ENCODE results near the gene C14orf93. TPM values are rescaled to one million over a fixed set of nuclear protein-coding genes. Genes with fewer than 3 reads are reported as not detected.

Gene C14orf93
- total and polyA plus RNA-seq, 2 donors (not counting 1 experiment from before 2014, with no cell fraction given), result 4.8 to 13.0 TPM

GRCh38 chr14:23056145-23056955 is 46.4 kb upstream of the C14orf93 start:
- H3K9me3 ChIP-seq (ENCODE audit: control insufficient read depth, insufficient read depth, low read depth, low read length), result no peaks in the 10 kb centered on the region
- H3K4me3 ChIP-seq (replicated peaks in 1 of 4; ENCODE audit: control extremely low read depth in 1 of 4, insufficient read depth in 1 of 4, low read depth in 3 of 4, low read length in 4 of 4), result peak overlapping the region; percentile 53 to 63 (median 56)
- H3K27me3 ChIP-seq (ENCODE audit: control insufficient read depth, insufficient read depth, low read length), result no peaks in the 10 kb centered on the region
- peaks cover 16% of the 10 kb centered on the region for H3K4me1 ChIP-seq (ENCODE audit: control insufficient read depth, extremely low read depth, insufficient read depth, low read length)
- H3K27ac ChIP-seq (ENCODE audit: insufficient read depth, low read length), result peak overlapping the region; percentile 8
- DNase-seq (ENCODE audit: low read depth in 2 of 2), result peak; percentile 53
- H3K9ac ChIP-seq (ENCODE audit: insufficient read depth, low read length), result peak overlapping the region; percentile 37
- H2AFZ ChIP-seq (ENCODE audit: low read length), result no peak overlapping the region
- H3K36me3 ChIP-seq (ENCODE audit: control insufficient read depth, insufficient read depth, low read length), result peaks cover 22% of the 10 kb centered on the region
- H4K20me1 ChIP-seq (ENCODE audit: control insufficient read depth, extremely low read depth, insufficient read depth, low read length), result no peaks in the 10 kb centered on the region
- peak overlapping the region; percentile 87 for H3K4me2 ChIP-seq (ENCODE audit: extremely low read depth, insufficient read depth, low read length)
- TF ChIP-seq EZH2 (IDR thresholded peaks at IDR 0.05; ENCODE audit: low read length, missing control alignments) (no peak), CTCF (conservative IDR thresholded peaks at IDR 0.05 in 1 of 2, IDR thresholded peaks at IDR 0.05 in 1 of 2; ENCODE audit: low read depth in 1 of 2, low read length in 2 of 2) (peak; percentile 74 to 83)
- peaks cover 6% of the 10 kb centered on the region for H3K79me2 ChIP-seq (ENCODE audit: control insufficient read depth, insufficient read depth, low read length)

GRCh38 chr14:23055621-23056144 is 45.7 kb upstream of the C14orf93 start:
- Histone ChIP-seq H3K9ac (ENCODE audit: insufficient read depth, low read length) (no peak overlapping the region), H3K27me3 (ENCODE audit: control insufficient read depth, insufficient read depth, low read length) (no peaks in the 10 kb centered on the region), H3K9me3 (ENCODE audit: control insufficient read depth, insufficient read depth, low read depth, low read length) (no peaks in the 10 kb centered on the region), H3K4me2 (ENCODE audit: extremely low read depth, insufficient read depth, low read length) (peak overlapping the region; percentile 13), H4K20me1 (ENCODE audit: control insufficient read depth, extremely low read depth, insufficient read depth, low read length) (no peaks in the 10 kb centered on the region), H3K36me3 (ENCODE audit: control insufficient read depth, insufficient read depth, low read length) (peaks cover 16% of the 10 kb centered on the region), H3K27ac (ENCODE audit: insufficient read depth, low read length) (no peak overlapping the region), H3K4me1 (ENCODE audit: control insufficient read depth, extremely low read depth, insufficient read depth, low read length) (peaks cover 11% of the 10 kb centered on the region), H2AFZ (ENCODE audit: low read length) (no peak overlapping the region), H3K79me2 (ENCODE audit: control insufficient read depth, insufficient read depth, low read length) (peaks cover 1% of the 10 kb centered on the region), H3K4me3 (replicated peaks in 1 of 4; ENCODE audit: control extremely low read depth in 1 of 4, insufficient read depth in 1 of 4, low read depth in 3 of 4, low read length in 4 of 4) (no peak overlapping the region)
- TF ChIP-seq CTCF (conservative IDR thresholded peaks at IDR 0.05 in 1 of 2, IDR thresholded peaks at IDR 0.05 in 1 of 2; ENCODE audit: low read depth in 1 of 2, low read length in 2 of 2), result no peak
- no peak for TF ChIP-seq EZH2 (IDR thresholded peaks at IDR 0.05; ENCODE audit: low read length, missing control alignments)
- DNase-seq (ENCODE audit: low read depth in 2 of 2), result peak; percentile 30 to 34

- no peak overlapping the region for H3K4me3 ChIP-seq (replicated peaks in 1 of 4; ENCODE audit: control extremely low read depth in 1 of 4, insufficient read depth in 1 of 4, low read depth in 3 of 4, low read length in 4 of 4)
- no peak overlapping the region for H3K4me2 ChIP-seq (ENCODE audit: extremely low read depth, insufficient read depth, low read length)
- H3K36me3 ChIP-seq (ENCODE audit: control insufficient read depth, insufficient read depth, low read length), result peaks cover 14% of the 10 kb centered on the region
- TF ChIP-seq CTCF (conservative IDR thresholded peaks at IDR 0.05 in 1 of 2, IDR thresholded peaks at IDR 0.05 in 1 of 2; ENCODE audit: low read depth in 1 of 2, low read length in 2 of 2), result no peak
- TF ChIP-seq EZH2 (IDR thresholded peaks at IDR 0.05; ENCODE audit: low read length, missing control alignments), result no peak
- H3K27ac ChIP-seq (ENCODE audit: insufficient read depth, low read length), result no peak overlapping the region
- H3K9me3 ChIP-seq (ENCODE audit: control insufficient read depth, insufficient read depth, low read depth, low read length), result no peaks in the 10 kb centered on the region
- no peak overlapping the region for H2AFZ ChIP-seq (ENCODE audit: low read length)
- H3K9ac ChIP-seq (ENCODE audit: insufficient read depth, low read length), result no peak overlapping the region
- peaks cover 11% of the 10 kb centered on the region for H3K4me1 ChIP-seq (ENCODE audit: control insufficient read depth, extremely low read depth, insufficient read depth, low read length)
- H3K27me3 ChIP-seq (ENCODE audit: control insufficient read depth, insufficient read depth, low read length), result no peaks in the 10 kb centered on the region
- no peaks in the 10 kb centered on the region for H4K20me1 ChIP-seq (ENCODE audit: control insufficient read depth, extremely low read depth, insufficient read depth, low read length)
- H3K79me2 ChIP-seq (ENCODE audit: control insufficient read depth, insufficient read depth, low read length), result no peaks in the 10 kb centered on the region
- no peak for DNase-seq (ENCODE audit: low read depth in 2 of 2)
Measured at GRCh38 chr14:23055147-23055550, 45.2 kb upstream of the C14orf93 start.
